HG02571 (cell line): ENCODE measurements around the gene MMP14.
A peak's percentile ranks its signal among the peaks of the same experiment; 100 is the strongest.
"Not testable (repeated sequence)": the region's sequence is repeated elsewhere in the genome, so short reads cannot be mapped to it uniquely, and the experiment has no call there.

Source experiments
- ATAC-seq: cut with Tn5 transposase; IDR thresholded peaks from one replicate; pipeline ENCODE4 v1.9.1; 2021; ENCODE audit warnings: mild to moderate bottlenecking, moderate library complexity; ENCODE audit not compliant: unreplicated experiment

The MMP14 gene

DNA sequence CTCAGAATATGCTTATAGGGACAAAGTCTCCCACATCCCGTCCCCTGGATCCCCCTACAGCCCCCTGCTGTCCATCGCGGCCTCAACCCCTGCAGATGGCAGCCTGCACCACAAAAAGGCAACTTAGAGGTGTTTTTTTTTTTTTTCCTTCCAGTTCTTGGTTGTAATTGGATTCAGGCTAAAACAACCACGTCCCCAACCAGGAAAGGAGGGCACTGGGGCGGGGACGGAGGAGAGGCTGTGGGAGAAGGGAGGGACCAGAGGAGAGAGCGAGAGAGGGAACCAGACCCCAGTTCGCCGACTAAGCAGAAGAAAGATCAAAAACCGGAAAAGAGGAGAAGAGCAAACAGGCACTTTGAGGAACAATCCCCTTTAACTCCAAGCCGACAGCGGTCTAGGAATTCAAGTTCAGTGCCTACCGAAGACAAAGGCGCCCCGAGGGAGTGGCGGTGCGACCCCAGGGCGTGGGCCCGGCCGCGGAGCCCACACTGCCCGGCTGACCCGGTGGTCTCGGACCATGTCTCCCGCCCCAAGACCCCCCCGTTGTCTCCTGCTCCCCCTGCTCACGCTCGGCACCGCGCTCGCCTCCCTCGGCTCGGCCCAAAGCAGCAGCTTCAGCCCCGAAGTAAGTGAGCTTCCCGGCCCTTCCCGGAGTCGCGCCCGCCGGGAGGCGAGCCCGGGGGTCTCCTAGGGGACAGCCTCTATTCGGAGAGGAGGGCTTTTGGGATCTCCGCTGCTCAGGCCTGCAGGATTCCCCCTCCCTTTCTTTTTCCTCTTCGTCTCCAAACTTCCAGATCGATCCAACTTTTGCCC lies at the start of gene MMP14:
Gene MMP14, plus strand, starts transcription at position 285 of the 813 bp plus-strand sequence. Its CDS starts 233 bp downstream, at position 518.
- ATAC-seq = no peak

DNA sequence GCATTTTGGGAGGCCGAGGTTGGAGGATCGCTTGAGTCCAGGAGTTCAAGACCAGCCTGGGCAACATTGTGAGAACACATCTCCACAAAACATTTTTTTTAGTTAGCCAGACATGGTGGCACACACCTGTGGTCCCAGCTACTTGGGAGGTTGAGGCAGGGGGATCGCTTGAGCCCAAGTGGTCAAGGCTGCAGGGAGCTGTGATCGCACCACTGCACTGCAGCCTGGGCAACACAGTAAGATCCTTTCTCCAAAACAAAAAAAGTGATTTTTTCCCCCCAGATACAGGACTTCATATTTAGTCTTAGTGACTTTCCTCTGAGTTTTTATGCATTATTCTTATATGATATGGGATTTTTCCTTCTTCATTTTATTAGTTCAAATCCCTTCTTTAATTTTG lies 49.7 kb upstream of the MMP14 start:
- ATAC-seq = no peak

- ATAC-seq = no peak
These were observed 45.1 kb upstream of the MMP14 start for GRCh38 chr14:22791301-22791700.

- ATAC-seq = no peak
These were observed 44.2 kb upstream of the MMP14 start for GRCh38 chr14:22792158-22792557.

DNA sequence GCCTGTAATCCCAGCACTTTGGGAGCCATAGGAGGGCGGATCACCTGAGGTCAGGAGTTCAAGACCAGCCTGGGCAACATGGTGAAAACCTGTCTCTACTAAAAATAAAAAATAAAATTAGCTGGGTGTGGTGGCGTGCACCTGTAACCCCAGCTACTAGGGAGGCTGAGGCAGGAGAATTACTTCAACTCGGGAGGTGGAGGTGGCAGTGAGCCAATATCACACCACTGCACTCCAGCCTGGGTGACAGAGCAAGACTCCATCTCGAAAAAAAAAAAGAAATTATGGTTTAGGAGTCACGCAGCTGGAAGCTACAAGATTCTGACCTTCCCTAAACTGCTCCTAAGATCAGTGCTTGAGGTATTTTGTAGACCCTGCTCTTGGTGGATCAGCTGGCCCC lies 42.8 kb upstream of the MMP14 start:
- not testable (repeated sequence) for ATAC-seq

GRCh38 chr14:22793976-22794375 lies 42.4 kb upstream of the MMP14 start:
- no peak for ATAC-seq

DNA sequence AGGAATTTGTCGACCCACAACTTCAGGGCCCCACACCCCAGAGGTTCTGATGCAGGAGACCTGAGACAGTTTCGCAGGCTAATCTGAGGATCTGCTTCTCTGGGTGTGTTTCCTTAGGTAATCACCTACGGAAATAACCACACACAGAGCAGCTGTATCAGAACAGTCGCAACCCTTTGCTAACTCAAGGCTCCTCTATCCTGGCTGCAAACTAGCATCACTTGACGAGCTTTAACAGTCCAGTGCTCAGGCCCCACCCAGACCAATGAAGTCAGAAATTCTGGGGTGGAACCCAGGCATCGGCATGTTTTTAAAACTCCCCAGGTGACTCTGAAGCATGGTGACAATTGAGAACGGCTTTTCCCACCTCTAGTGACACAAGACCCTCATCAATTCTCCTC lies 41.8 kb upstream of the MMP14 start:
- ATAC-seq = peak; percentile 36

GRCh38 chr14:22796087-22796707 lies 40.2 kb upstream of the MMP14 start:
- no peak for ATAC-seq

- ATAC-seq = no peak
These were observed 39.1 kb upstream of the MMP14 start for GRCh38 chr14:22797017-22797917.

DNA sequence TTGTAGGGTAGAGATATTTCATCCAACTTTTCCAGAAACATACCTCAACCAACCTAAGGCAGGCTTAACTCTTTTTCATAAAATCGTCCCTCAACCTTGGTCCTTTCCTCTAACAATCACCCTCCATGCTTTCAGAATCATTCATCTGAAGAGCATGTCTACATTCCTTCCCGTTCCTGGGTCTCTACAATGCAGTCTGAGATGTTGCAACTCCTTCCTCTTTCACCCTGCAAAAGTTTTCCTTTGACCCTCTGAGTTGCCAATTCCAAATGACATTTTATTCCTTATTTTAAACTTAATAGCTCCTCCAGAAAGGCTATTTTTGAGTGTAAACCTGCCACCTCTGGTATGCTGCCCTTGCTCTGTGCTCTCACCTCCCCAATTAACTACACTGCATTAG lies 37.9 kb upstream of the MMP14 start:
- ATAC-seq = no peak

DNA sequence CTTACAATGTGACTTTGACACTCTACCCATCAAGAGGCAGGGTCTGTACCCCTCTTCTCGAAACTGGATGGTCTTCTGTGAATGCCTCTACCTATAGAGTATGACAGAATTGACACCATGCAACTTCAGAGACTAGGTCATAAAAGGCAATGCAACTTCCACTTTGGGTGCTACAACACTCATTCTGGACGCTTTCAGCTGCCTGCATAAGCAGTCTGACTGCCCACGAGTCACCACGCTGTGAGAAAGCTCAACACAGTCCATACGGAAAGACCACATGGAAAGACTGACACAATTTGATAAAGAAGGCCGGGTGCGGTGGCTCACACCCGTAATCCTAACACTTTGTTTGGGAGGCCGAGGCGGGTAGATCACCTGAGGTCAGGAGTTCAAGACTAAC lies 36.0 kb upstream of the MMP14 start:
- no peak for ATAC-seq

GRCh38 chr14:22801716-22802115 lies 34.7 kb upstream of the MMP14 start:
- ATAC-seq = no peak

GRCh38 chr14:22802860-22803686 lies 33.3 kb upstream of the MMP14 start:
- peak; percentile 42 for ATAC-seq

GRCh38 chr14:22803687-22803974 lies 32.8 kb upstream of the MMP14 start:
- ATAC-seq = peak; percentile 31

DNA sequence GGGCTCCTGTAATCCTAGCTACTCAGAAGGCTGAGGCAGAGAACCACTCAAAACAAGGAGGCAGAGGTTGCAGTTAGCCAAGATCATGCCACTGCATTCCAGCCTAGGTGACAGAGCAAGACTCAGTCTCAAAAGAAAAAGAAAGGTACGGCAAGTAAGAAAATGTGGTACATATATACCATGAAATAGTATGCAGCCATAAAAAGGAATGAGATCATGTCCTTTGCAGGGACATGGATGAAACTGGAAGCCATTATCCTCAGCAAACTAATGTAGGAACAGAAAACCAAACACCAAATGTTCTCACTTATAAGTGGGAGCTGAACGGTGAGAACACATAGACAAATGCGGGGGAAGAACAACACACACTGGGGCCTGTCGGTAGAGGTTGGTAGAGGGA lies 31.1 kb upstream of the MMP14 start:
- ATAC-seq = not testable (repeated sequence)

DNA sequence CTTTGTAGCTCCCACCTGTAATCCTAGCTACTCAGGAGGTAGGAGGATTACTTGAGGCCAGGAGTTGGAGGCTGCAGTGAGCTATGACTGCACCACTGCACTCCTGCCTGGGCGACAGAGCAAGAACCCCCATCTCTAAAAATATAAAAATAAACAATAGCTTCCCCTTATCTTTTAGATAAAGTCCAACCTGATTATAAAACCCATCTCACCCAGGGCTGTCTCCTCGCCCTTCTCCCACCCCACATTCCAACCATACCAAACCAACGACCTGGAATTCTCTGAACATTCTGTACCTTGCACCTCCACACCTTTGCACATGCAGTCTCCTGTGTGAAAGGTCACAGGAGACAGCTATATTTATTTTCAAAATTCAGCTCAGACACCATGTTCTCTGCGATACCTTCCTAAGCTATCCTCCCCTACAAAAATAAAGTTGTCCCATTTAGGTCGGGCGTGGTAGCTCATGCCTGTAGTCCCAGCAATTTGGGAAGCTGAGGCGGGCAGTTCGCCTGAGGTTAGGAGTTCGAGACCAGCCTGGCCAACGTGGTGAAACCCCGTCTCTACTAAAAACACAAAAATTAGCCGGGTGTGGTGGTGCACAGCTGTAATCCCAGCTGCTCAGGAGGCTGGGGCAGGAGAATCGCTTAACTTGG lies 28.8 kb upstream of the MMP14 start:
- no peak for ATAC-seq

- ATAC-seq = no peak
These were observed 27.8 kb upstream of the MMP14 start for GRCh38 chr14:22808388-22809209.

GRCh38 chr14:22811722-22812121 lies 24.7 kb upstream of the MMP14 start:
- ATAC-seq = no peak

DNA sequence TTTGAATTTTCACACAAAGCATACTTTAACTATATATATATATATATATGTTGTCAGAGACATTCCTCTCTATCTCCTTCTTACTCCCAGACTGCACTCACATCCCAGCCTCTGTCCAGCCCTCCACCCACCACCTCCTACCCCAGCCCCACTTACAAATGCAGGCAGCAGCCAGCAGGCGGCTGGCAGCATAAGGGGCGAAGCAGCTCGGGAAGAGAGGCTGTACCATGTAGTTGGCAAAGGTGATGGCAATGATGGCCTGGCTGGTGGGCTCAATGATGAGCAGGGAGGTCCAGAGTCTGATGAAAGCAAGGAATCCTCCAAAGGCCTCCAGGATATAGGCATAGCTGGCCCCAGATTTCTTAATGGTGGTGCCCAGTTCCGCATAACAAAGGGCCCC lies 23.6 kb upstream of the MMP14 start:
- ATAC-seq = no peak
